NB4 (cell line): ENCODE measurements around the gene PRRC1.

Source experiments
- POLR2A ChIP-seq: IDR thresholded peaks from 2 replicates; pipeline ENCODE4 v1.6.1; 2011; ENCODE audit warnings: mild to moderate bottlenecking; ENCODE audit not compliant: insufficient read length; ENCODE audit errors: extremely low read depth
- TF ChIP-seq, protein P1 (sequence below): IDR thresholded peaks from one replicate; pipeline ENCODE4 v1.5.1; 2012; ENCODE audit warnings: low read depth, low read length

GRCh38 chr5:127472700-127473099 lies 44.7 kb upstream of the PRRC1 start:
- TF ChIP-seq, protein P1, sequence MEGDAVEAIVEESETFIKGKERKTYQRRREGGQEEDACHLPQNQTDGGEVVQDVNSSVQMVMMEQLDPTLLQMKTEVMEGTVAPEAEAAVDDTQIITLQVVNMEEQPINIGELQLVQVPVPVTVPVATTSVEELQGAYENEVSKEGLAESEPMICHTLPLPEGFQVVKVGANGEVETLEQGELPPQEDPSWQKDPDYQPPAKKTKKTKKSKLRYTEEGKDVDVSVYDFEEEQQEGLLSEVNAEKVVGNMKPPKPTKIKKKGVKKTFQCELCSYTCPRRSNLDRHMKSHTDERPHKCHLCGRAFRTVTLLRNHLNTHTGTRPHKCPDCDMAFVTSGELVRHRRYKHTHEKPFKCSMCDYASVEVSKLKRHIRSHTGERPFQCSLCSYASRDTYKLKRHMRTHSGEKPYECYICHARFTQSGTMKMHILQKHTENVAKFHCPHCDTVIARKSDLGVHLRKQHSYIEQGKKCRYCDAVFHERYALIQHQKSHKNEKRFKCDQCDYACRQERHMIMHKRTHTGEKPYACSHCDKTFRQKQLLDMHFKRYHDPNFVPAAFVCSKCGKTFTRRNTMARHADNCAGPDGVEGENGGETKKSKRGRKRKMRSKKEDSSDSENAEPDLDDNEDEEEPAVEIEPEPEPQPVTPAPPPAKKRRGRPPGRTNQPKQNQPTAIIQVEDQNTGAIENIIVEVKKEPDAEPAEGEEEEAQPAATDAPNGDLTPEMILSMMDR: no peak
- no peak for TF ChIP-seq POLR2A
